HL-60 (cell line): Measurements from ENCODE around the gene ARHGEF7.
"Not testable (repeated sequence)": the region's sequence is repeated elsewhere in the genome, so short reads cannot be mapped to it uniquely, and the experiment has no call there.

Experiments
- DNase-seq, 2 experiments: peaks; one replicate each; pipeline ENCODE4 v3.0.0-alpha.2; 2010 to 2020; ENCODE audit warnings: low read depth in 1 of 2, low spot score in 1 of 2
- H3K27ac ChIP-seq: fragments of 250-450 bp; sonication (Bioruptor Pico); replicated peaks from 2 replicates; pipeline ENCODE4 v1.5.1; 2020; ENCODE audit warnings: mild to moderate bottlenecking, moderate library complexity
- H3K27me3 ChIP-seq: fragments of 250-450 bp; sonication (Bioruptor Pico); 2 replicates; pipeline ENCODE4 v1.5.1; 2021; ENCODE audit warnings: mild to moderate bottlenecking, moderate library complexity; ENCODE audit not compliant: insufficient read depth, poor library complexity, severe bottlenecking
- H3K4me3 ChIP-seq: replicated peaks from 2 replicates; pipeline ENCODE4 v1.5.1; 2011; ENCODE audit warnings: mild to moderate bottlenecking, control low read depth, low read length; ENCODE audit not compliant: insufficient read depth
- CTCF ChIP-seq: IDR thresholded peaks from one replicate; pipeline ENCODE4 v1.5.1; 2011; ENCODE audit warnings: low read length, control low read depth, inconsistent platforms; ENCODE audit not compliant: insufficient read depth
- GABPA ChIP-seq: IDR thresholded peaks from 2 replicates; pipeline ENCODE4 v1.6.1; 2012; ENCODE audit warnings: low read depth
- POLR2AphosphoS5 ChIP-seq: IDR thresholded peaks from 2 replicates; pipeline ENCODE4 v1.6.1; 2012; ENCODE audit warnings: low read depth
- REST ChIP-seq: IDR thresholded peaks from 2 replicates; pipeline ENCODE4 v1.6.1; 2012; ENCODE audit warnings: low read depth; ENCODE audit not compliant: insufficient replicate concordance
- SPI1 ChIP-seq: IDR thresholded peaks from 2 replicates; pipeline ENCODE4 v1.6.1; 2012; ENCODE audit warnings: low read depth, mild to moderate bottlenecking, borderline replicate concordance

ARHGEF7 gene

GRCh38 chr13:111071120-111071519 lies 44.0 kb upstream of the ARHGEF7 start:
- not testable (repeated sequence) for H3K4me3 ChIP-seq, H3K27ac ChIP-seq
- DNase-seq: peak in 1 of 2 experiments; percentile 75
- peaks cover 20% of the 10 kb centered on the region for H3K27me3 ChIP-seq

GRCh38 chr13:111071526-111071925 lies 43.6 kb upstream of the ARHGEF7 start:
- peaks cover 17% of the 10 kb centered on the region for H3K27me3 ChIP-seq
- not testable (repeated sequence) for DNase-seq, H3K27ac ChIP-seq, H3K4me3 ChIP-seq

GRCh38 chr13:111074826-111075225 lies 40.3 kb upstream of the ARHGEF7 start:
- no peak for TF ChIP-seq CTCF
- TF ChIP-seq POLR2AphosphoS5: no peak
- no peak for TF ChIP-seq GABPA
- TF ChIP-seq REST: no peak
- TF ChIP-seq SPI1: no peak

GRCh38 chr13:111076155-111077013 lies 38.7 kb upstream of the ARHGEF7 start:
- Histone ChIP-seq H3K27me3 (no peaks in the 10 kb centered on the region), H3K27ac (no peak overlapping the region), H3K4me3 (no peak overlapping the region)
- TF ChIP-seq REST (no peak), SPI1 (no peak), POLR2AphosphoS5 (no peak), CTCF (no peak), GABPA (no peak)
- no peak for DNase-seq

More at GRCh38 chr13:111074826-111075225, 40.3 kb upstream of the ARHGEF7 start:
- Histone ChIP-seq H3K27ac (no peak overlapping the region), H3K27me3 (no peaks in the 10 kb centered on the region), H3K4me3 (no peak overlapping the region)
- DNase-seq: no peak

- DNase-seq: no peak
- Histone ChIP-seq H3K27ac (no peak overlapping the region), H3K4me3 (no peak overlapping the region), H3K27me3 (no peaks in the 10 kb centered on the region)
- TF ChIP-seq POLR2AphosphoS5 (no peak), SPI1 (no peak), CTCF (no peak), REST (no peak), GABPA (no peak)
Observed at GRCh38 chr13:111079375-111079774, 35.7 kb upstream of the ARHGEF7 start.
